Gastroesophageal sphincter (tissue), 3 donors: ENCODE data around the gene PRAC1.

Source experiments
- CTCF ChIP-seq, 4 experiments: fragments of 200-600 bp in 2 of 4; fragments of 450-650 bp in 2 of 4; sonication (generic) in 1 of 4; IDR thresholded peaks; one replicate each; pipeline ENCODE4 v1.5.1; 2017 to 2019; ENCODE audit warnings: antibody characterized with exemption in 4 of 4, mild to moderate bottlenecking in 2 of 4, moderate library complexity in 2 of 4
- EP300 ChIP-seq: sonication (generic); formaldehyde crosslinking; IDR thresholded peaks from one replicate; pipeline ENCODE4 v1.6.1; 2017; ENCODE audit warnings: antibody characterized with exemption, mild to moderate bottlenecking
- POLR2A ChIP-seq, 2 donors: fragments of 450-650 bp; IDR thresholded peaks; one replicate each; pipeline ENCODE4 v1.6.1; 2017; ENCODE audit warnings: antibody characterized with exemption in 2 of 2, mild to moderate bottlenecking in 2 of 2, moderate library complexity in 1 of 2
- POLR2AphosphoS5 ChIP-seq: sonication (generic); formaldehyde crosslinking; IDR thresholded peaks from one replicate; pipeline ENCODE4 v1.6.1; 2017; ENCODE audit warnings: antibody characterized with exemption

DNA sequence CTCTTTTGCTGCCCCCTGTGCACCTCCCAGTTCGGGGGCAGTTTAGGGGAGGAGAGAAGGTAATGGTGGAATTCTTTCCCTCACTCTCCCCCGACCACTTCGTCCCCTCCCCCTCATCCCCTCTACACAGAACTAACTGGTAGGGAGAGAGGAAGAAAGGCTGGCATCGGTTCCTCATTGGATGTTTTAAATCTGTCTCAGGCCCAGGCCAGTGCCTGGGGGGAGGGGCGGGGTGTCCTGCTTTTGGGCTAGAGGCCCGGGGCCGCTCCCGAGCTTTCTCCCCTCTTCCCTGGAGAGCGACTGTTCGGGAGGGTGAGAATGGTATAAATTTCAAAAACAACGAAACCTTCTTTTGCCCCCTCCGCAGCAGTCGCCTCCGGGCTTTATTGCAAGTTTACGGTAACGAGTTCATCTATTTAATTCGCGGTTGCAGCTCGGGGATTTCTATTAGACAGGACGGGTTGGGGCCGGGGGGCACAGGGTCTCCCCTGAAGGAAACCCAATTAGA is 651 bp upstream of the PRAC1 start, which contains the start of gene PRAC2:
- no peak for TF ChIP-seq POLR2A (IDR thresholded peaks at IDR 0.05)
- no peak for TF ChIP-seq POLR2AphosphoS5
- no peak for TF ChIP-seq CTCF (IDR thresholded peaks at IDR 0.05)
- no peak for TF ChIP-seq EP300
